ENCODE results near the gene CLEC3A.
"Not testable (repeated sequence)": the region's sequence is repeated elsewhere in the genome, so short reads cannot be mapped to it uniquely, and the experiment has no call there.

The CLEC3A gene

DNA sequence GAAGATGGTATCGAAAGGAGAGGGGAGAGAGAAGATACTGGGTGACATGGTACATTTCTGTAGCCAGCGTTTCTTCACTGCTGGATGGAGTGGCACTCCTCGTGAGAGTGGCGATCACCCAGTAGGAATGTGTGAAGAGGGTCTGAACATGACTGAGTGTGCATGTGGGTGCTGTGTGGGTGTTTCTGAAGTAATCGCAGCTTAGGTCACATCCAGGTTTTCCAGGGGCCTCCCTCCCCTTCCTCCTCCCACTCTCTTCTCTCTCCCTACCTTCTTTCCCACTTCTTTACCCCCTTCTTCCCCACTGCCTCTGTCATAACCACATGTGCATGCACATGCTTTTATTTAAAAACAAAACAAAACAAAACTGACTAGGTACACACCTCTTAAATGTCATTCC lies 1.8 kb downstream of the CLEC3A start:
- no peak for DNase-seq
- intact Hi-C loops (cut with DNase I) = no loop called here

DNA sequence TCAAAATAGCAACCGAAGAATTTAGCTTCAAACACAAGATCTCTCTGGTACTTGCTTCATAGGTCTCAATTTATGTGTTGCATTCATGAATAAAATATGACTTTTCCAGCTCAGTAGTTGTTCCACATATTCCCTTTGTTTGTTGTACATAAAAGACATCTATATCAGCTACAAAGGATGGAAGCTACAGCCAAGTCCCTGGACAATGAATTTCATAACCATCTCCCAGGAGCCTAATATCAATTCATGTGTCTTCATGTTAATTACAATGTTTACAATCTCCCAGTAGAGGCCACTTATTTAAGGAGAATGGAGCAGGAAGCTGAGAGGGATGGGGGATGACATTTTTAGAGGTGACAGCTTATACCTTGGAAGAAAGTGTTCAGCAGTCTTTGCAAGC lies 3.3 kb downstream of the CLEC3A start:
- DNase-seq = no peak
- intact Hi-C loops (cut with DNase I) = no loop called here

DNA sequence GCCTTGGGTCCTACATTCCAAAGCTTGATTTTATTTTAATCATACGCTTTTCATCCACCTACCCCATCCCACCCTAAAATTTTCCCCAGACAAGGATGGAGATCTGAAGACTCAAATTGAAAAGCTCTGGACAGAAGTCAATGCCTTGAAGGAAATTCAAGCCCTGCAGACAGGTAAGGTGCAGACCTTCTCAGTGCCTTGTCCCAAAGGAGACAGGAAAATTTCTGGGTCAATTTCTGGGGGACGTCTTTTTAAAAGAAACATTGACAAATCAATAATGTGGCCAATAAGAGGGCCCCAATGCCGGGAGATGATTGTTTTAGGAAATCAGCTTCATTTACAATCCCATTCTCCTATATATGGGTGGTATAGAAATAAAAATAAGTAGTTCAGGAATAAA lies 5.7 kb downstream of the CLEC3A start:
- no peak for DNase-seq
- intact Hi-C loops (cut with DNase I) = no loop called here

DNA sequence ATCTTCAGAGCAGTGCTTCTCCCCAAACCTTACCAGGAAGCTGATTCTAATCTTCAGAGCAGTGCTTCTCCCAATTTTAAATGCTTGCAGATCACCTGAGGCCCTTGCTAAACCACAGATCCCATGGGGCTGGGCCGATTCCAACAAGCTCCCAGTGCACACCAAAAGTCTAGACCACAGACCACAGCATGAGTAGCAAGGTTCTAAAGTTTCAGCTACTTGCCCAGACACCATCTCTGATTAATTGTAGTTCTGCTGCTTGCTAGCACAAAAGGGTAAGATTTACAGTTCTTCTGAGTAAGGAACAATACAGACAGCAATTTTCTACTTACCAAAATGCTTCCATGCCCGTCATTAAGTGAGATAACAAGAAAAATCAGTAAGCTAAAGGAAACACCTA lies 12.2 kb downstream of the CLEC3A start:
- DNase-seq = no peak
- intact Hi-C loops (cut with DNase I) = no loop called here

DNA sequence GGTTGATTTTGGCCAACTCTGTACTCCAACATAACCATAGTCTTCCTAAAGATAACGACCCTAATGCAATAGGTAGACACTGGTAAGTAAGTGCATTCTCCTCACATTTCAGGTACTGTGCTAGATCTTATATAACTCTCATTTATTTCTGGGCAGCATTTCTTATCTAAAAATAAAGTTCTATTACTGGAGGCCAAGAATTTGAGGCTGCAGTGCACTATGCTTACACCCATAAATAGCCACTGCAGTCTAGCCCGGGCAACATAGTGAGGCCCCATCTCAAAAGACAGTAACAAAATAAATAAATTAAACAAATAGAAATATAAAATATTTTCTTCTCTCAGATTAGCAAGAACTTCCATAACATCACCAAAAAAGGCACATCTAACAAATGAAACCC lies 12.7 kb downstream of the CLEC3A start:
- DNase-seq = no peak
- intact Hi-C loops (cut with DNase I) = no loop called here

DNA sequence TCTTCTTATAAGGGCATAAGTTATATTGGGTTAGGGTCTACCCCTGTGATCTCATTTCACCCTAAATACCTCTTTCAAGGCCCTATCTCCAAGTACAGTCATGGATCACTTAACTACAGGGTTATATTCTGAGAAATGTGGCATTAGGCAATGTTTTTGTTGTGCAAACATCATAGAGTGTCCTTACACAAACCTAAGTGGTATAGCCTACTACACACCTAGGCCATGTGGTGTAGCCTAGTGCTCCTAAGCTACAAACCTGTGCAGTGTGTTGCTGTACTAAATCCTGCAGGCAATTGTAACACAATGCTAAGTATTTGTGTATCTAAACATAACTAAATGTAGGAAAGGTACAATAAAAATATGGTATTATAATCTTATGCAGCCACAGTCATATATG lies 18.0 kb downstream of the CLEC3A start:
- DNase-seq = no peak
- intact Hi-C loops (cut with DNase I) = no loop called here

DNA sequence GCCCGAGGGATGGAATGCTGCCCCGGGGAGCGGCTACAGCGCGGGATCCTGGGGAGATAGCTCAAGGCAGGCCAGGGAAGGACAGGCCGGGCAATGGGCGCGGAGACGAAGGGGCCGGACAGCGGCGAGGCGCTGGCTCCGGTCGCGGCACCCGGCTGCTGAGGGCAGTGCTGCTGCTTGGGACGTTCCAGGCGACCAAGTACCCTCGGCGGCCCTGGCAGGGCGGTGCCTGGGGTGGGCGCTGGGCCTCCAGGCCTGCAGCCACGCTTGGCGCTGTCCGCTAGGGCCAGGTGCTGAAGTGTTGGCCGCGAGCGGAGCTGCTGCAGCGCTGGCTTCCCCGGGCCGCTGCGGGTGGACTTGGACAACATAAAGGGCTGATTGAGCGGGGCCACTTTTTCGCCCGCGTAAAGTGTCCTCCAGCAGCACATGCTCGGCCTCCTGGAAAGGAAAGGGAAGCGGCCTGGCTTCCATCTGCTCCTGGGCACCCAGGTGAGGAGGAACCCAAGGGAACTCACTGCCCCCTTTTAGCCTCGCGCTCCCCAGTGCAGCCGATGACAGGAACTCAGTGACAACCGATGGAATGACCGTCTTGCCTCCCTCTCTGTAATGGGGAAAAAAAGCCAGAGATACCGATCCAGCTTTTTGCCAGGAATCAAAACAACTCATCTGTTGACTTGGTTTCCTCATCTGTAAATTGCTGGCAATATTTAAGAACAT lies 23.7 kb downstream of the CLEC3A start:
- DNase-seq = peak in 9 of 10 donors; percentile 35 to 93 (median 60)
- intact Hi-C loops (cut with DNase I) = no loop called here

DNA sequence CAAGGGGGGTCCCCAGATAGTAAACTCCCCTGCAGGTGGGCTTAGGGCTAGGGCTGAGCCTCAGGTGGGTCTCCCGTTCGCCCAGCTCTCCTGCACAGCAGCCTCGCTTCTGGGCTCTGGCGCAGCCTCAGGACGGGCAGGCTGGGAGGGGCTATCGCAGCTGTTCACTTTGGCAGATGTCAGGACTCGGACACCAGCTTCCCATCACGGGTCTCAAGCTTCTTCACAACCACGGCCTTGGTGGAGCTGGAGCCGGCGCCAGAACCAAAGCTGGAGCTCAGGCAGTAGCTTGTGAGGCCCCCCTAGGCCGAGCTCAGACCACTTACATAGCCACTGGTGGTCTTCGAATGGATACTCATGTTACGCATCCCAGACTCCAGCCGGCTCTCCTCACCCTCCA lies 26.0 kb downstream of the CLEC3A start:
- DNase-seq = no peak
- intact Hi-C loops (cut with DNase I) = no loop called here

DNA sequence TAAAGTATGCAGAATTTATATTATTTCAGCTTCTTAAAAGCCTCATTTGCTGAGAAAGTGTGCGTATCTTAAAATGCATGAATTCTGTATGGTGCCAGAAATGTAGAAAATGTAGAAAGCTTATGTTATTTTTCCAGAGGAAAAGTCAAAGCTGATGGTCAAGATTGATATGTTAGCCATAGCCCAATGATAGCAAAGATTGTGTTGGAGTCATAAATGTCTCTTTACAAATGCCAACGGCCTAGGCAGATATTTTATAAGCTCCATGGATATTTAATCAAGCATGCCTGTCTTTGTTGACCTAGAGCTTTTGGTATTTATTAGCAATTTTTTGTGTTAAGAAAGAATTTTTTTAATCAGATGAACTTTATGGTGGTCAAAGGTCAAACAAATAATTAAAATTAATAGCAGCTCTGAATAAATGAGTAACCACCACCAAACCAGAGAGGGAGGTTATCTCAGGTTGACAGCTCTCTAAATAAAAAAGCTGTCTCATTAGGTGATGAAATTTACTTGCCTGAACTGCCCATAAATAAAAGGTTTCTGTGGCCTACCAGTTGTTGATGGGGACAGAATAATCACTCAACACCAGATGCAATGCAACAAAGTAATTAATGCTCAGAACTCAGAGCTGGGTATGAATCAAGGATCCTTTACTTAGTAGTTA lies 28.5 kb downstream of the CLEC3A start:
- DNase-seq = no peak
- intact Hi-C loops (cut with DNase I) = no loop called here

DNA sequence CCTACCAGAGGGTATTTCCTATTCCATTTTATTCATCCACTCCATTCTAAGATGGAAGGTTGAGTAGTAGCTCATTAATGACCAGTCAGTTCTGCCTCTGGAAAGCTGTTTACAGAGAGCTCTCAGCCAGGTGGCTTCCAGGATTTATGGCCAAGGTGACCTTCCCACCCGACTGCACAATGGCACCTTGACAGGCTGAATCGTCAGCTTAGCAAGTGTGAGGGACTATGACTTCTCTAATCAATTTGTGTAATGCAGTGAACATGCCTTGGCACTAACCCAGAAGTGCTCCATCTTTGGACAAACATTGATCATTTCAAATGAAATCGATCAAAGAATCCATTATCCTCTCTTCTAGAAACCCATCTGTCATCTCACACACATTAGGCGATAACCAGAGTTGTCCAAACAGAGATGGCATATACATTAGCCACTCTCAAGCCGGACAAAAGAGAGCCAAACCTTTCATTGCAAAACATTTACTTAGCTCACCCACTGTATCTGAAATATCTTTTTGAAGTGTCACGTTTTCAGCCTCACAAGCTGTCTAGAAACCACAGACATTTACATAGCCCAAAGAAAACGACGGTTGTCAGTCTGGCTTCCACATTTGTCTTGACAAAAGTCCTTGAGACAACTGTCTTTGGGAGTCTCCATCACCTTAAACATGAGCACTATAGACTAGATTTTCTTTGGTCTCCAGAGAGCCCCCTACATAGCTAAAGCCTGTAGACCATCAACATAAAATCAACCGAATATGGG lies 35.6 kb downstream of the CLEC3A start:
- intact Hi-C loops (cut with DNase I) = no loop called here

DNA sequence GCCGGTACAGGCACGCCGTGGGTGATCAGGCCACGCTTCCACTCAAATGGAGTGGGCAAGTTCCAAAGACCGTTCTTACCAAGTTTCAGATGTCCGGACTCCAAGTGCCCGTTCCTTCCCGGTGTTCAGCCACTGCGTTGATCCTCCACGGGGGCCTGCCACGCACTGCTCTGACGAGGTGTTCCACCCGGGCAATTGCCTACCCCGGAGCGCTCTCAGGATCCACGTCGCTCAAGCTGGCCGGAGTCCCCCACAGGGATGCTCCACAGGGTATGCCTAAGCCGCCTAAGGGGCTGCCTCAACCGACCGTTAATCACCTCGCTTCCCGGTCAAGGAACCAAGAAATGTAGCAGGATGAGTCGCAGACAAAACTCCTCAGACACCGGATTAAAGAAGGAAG lies 37.5 kb downstream of the CLEC3A start:
- intact Hi-C loops (cut with DNase I) = not testable (repeated sequence)
- DNase-seq = peak in 1 of 10 donors; percentile 43

More for the DNA sequence above, 35.6 kb downstream of the CLEC3A start:
- no peak for DNase-seq

DNA sequence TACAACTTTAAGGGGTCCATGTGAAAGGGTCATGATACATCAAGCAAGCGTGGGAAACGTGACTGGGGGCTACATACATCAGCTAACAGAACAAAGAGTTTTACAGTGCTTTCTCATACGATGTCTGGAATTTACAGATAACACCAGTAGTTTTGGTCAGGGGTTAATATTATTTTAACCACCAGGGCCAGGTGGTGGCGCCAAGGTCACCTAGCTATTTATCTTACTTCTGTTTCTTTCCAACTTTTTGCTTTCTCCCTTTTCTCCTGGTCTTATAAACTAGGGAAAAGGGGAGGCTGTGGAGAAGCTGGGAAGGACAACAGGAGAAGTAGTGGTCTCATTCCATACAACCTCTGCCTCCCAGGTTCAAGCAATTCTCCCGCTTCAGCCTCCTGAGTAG lies 37.9 kb downstream of the CLEC3A start:
- no peak for DNase-seq
- intact Hi-C loops (cut with DNase I) = no loop called here

DNA sequence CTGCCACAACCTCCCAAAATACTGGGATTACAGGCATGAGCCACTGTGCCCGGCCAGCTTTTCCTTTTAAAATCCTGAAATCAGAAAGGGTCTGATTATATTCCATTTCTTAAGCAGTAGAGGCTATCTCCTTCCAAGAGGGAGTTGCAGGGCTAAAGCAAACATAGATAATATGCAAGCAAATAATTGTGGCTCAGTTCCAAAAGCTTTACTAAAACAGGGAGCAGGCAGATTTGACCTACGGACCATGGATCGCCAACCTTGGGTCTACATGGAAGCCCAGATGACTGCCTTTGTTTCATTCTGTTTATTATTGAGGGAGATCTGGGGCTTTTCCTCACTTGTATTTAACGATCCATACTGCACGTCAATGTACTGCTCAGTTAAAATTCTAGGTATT lies 38.5 kb downstream of the CLEC3A start:
- intact Hi-C loops (cut with DNase I) = no loop called here

DNA sequence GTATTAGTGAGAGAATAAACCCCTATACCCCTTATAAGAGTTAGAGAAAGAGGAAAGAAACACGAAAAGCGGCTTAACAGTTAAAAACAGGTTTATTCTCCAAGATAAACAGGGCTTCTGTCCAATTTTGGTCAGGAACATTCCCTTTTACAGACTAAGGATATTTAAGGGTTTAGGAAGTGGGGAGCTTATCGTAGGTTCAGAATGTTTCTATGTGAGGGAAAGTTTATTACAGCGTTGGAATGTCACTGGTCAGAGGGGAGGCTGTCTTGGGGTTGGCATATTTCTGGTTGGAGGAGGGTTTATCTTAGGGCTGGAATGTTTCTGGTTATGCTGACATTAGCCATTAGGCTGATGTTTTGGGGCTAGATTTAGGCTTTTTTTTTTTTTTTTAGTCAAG lies 43.0 kb downstream of the CLEC3A start:
- DNase-seq = no peak
- intact Hi-C loops (cut with DNase I) = no loop called here

More for the DNA sequence above, 38.5 kb downstream of the CLEC3A start:
- no peak for DNase-seq

DNA sequence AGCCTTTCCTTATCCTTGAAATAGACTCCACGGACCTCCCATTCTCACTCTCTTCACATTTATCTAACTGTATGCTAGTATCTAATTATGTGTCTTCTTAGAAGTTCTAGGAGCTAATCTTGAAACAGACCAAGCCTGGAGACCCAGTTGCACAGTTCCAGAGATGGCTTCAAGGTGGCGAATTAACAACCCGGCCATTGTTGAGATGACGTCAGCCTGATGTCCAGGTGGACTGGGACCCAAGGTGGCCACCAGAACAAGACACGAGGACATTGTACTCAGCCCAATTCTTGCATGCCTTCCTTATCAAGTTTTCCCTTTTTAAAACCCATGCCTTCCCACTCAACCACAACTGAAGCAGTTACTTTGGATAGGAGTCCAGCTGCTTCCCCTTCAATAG lies 47.6 kb downstream of the CLEC3A start:
- intact Hi-C loops (cut with DNase I) = no loop called here
- no peak for DNase-seq

DNA sequence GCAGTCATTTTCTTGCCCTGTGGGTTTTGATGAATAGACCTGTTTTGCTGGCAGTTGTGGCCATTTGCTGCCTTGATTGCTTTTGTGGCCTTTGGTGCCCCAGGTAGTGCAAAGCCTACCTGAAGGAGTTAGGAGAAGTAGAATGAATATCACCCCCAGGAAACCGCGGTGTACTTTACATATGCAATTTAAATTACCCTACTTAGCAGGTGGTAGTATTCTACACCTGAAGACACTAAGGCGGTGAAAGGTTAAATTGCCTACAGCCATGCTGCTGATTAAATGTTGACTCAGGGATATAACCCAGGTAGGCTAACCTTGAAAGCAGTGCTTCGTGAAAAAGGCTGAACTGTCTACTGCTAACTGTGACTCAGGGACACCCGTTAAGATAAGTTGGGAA lies 49.9 kb downstream of the CLEC3A start:
- DNase-seq = no peak
- intact Hi-C loops (cut with DNase I) = no loop called here

DNA sequence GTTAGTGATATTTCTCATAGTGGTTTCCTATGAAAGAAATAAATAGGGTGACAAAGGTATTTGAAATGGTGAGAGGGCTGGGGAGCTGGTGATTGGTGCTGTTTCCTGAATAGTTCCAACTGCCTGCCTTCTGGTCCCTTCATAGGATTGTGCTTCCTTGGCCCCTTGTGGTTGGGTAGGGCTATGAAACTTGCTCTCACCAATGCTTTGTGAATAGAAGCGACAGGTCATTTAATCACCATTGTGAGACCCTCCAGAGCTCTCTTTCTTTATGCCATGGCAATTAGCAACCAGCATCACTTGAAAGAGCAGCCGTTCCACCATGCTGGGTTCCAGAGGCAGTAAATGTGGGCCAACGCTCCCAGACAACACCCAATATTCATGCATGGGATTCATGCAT lies 53.5 kb downstream of the CLEC3A start:
- intact Hi-C loops (cut with DNase I) = no loop called here
- DNase-seq = no peak

DNA sequence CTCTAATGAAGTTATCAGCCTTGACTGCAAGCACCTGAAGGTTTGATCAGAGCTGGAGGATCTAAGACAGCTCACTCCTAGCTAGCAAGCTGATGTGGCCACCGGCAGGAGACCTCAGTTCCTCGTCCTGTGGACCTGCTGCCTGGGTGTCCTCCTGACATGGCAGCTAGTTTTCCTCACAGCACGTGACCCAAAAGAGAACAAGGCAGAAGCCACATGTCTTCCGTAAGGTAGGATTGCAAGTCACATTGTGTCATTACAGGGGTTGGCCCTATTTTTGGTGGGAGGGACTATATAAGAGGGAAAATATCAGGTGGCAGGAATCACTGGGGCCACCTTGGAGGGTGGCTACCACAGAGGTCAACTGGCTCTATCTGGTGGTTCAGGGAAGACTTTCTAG lies 59.0 kb downstream of the CLEC3A start:
- intact Hi-C loops (cut with DNase I) = no loop called here
- DNase-seq = no peak

All from posterior cingulate gyrus (tissue), 11 donors.